A673 (cell line): Measurements from ENCODE around the gene AAGAB. TPM values are rescaled to one million over a fixed set of nuclear protein-coding genes. Genes with fewer than 3 reads are reported as not detected.
A peak's percentile ranks its signal among the peaks of the same experiment; 100 is the strongest.

Experiments
- BruUV-seq: library from RNA; stranded (reverse); fragments of 400-500 nt; replicated peaks from 2 replicates; lab custom pipeline; 2021; lab: Mats Ljungman, UMichigan
- CTCF ChIA-PET: fragments of 300-600 bp; sonication (Branson Sonifier 250); formaldehyde crosslinking; loops from one replicate; lab custom pipeline; 2022; ENCODE audit warnings: antibody characterized with exemption; lab: Charles Lee
- POLR2A ChIA-PET: fragments of 300-600 bp; sonication (Branson Sonifier 250); formaldehyde crosslinking; loops from one replicate; lab custom pipeline; 2022; ENCODE audit warnings: antibody characterized with exemption; ENCODE audit not compliant: low non-redundant PET; lab: Charles Lee
- DNase-seq: peaks from one replicate; pipeline ENCODE4 v3.0.0-alpha.2; 2015; ENCODE audit warnings: low spot score
- H3K27ac ChIP-seq: fragments of 200-600 bp; sonication (generic); 2 replicates; pipeline ENCODE4 v1.5.1; 2016; ENCODE audit warnings: mixed run types, low read depth, mild to moderate bottlenecking, mixed read lengths, antibody characterized with exemption, low read length; ENCODE audit not compliant: poor library complexity, severe bottlenecking
- H3K27me3 ChIP-seq: fragments of 200-600 bp; sonication (generic); replicated peaks from 2 replicates; pipeline ENCODE4 v1.6.1; 2017; ENCODE audit warnings: mixed run types, low read depth, mild to moderate bottlenecking, mixed read lengths, antibody characterized with exemption, low read length; ENCODE audit not compliant: insufficient read depth, poor library complexity
- H3K36me3 ChIP-seq: fragments of 200-600 bp; sonication (generic); 2 replicates; pipeline ENCODE4 v1.6.1; 2016; ENCODE audit warnings: mixed run types, mild to moderate bottlenecking, mixed read lengths, antibody characterized with exemption, low read length; ENCODE audit not compliant: insufficient read depth, poor library complexity, severe bottlenecking
- H3K4me1 ChIP-seq: fragments of 200-600 bp; sonication (generic); 2 replicates; pipeline ENCODE4 v1.6.1; 2017; ENCODE audit warnings: mixed run types, mild to moderate bottlenecking, mixed read lengths, antibody characterized with exemption, low read length; ENCODE audit not compliant: insufficient read depth, poor library complexity, severe bottlenecking
- H3K4me3 ChIP-seq: fragments of 200-600 bp; sonication (generic); 2 replicates; pipeline ENCODE4 v1.5.1; 2016; ENCODE audit warnings: low read depth, mixed run types, mild to moderate bottlenecking, mixed read lengths, low read length; ENCODE audit not compliant: poor library complexity, severe bottlenecking
- H3K9me3 ChIP-seq: fragments of 200-600 bp; sonication (generic); 2 replicates; pipeline ENCODE4 v1.6.1; 2016; ENCODE audit warnings: mixed run types, low read depth, mild to moderate bottlenecking, mixed read lengths, antibody characterized with exemption, low read length; ENCODE audit not compliant: poor library complexity, severe bottlenecking
- CTCF ChIP-seq: fragments of 300-800, 200-600 bp; sonication (generic); conservative IDR thresholded peaks from 2 replicates; pipeline ENCODE4 v1.5.1; 2017; ENCODE audit warnings: low read depth, mild to moderate bottlenecking, antibody characterized with exemption, low read length, moderate library complexity, mixed read lengths
- EZH2 ChIP-seq: fragments of 200-600 bp; sonication (generic); IDR thresholded peaks from 2 replicates; pipeline ENCODE4 v1.6.1; 2017; ENCODE audit warnings: borderline replicate concordance, low read depth, mild to moderate bottlenecking, mixed read lengths, antibody characterized with exemption, low read length; ENCODE audit not compliant: poor library complexity, severe bottlenecking
- intact Hi-C: fragments of 100-400 bp; cut with micrococcal nuclease; formaldehyde crosslinking; loops from one replicate; pipeline ENCODE4 v1.10.0; 2022; ENCODE audit not compliant: unreplicated experiment
- total RNA-seq: library from RNA; stranded (reverse); gene quantifications from 2 replicates; pipeline ENCODE4 v1.2.3, GENCODE V29; 2021

Gene AAGAB
- total RNA-seq, 1 experiment from 2014 or later: 54.8 TPM

GRCh38 chr15:67202991-67203390 is 51.5 kb downstream of the AAGAB start:
- H3K4me3 ChIP-seq: no peak overlapping the region
- H3K4me1 ChIP-seq: no peaks in the 10 kb centered on the region
- H3K36me3 ChIP-seq: no peaks in the 10 kb centered on the region
- POLR2A ChIA-PET: no interaction called here
- BruUV-seq: no TSS peak
- CTCF ChIA-PET: no interaction called here
- intact Hi-C loops: no loop called here
- TF ChIP-seq EZH2 (no peak), CTCF (no peak)
- H3K9me3 ChIP-seq: no peaks in the 10 kb centered on the region
- no peak overlapping the region for H3K27ac ChIP-seq
- no peak for DNase-seq
- no peaks in the 10 kb centered on the region for H3K27me3 ChIP-seq

GRCh38 chr15:67202091-67202490 is 52.4 kb downstream of the AAGAB start:
- H3K27ac ChIP-seq: no peak overlapping the region
- BruUV-seq: TSS peak; percentile 79
- H3K9me3 ChIP-seq: no peaks in the 10 kb centered on the region
- H3K27me3 ChIP-seq: no peaks in the 10 kb centered on the region
- H3K4me1 ChIP-seq: no peaks in the 10 kb centered on the region
- no peak overlapping the region for H3K4me3 ChIP-seq
- ChIA-PET POLR2A (no interaction called here), CTCF (no interaction called here)
- H3K36me3 ChIP-seq: no peaks in the 10 kb centered on the region
- intact Hi-C loops: no loop called here
- DNase-seq: no peak
- TF ChIP-seq EZH2: no peak
- TF ChIP-seq CTCF: no peak

- BruUV-seq: no TSS peak
- POLR2A ChIA-PET: interaction anchor here (0.6 kb wide), 1 partner anchor 113 kb away, joined by 3 read pairs; no protein-coding TSS in a partner anchor
- Histone ChIP-seq H3K27ac (no peak overlapping the region), H3K27me3 (no peaks in the 10 kb centered on the region), H3K9me3 (no peaks in the 10 kb centered on the region), H3K4me1 (no peaks in the 10 kb centered on the region), H3K4me3 (no peak overlapping the region), H3K36me3 (no peaks in the 10 kb centered on the region)
- no peak for TF ChIP-seq CTCF
- TF ChIP-seq EZH2: no peak
- DNase-seq: no peak
- intact Hi-C loops: no loop called here
- CTCF ChIA-PET: no interaction called here
Measured at GRCh38 chr15:67201136-67201535, 53.3 kb downstream of the AAGAB start.
